GM12892 (cell line): ENCODE data around the gene LUC7L.

Experiments used
- POLR2A ChIP-seq: IDR thresholded peaks from 2 replicates; pipeline ENCODE4 v1.6.1; 2011; ENCODE audit warnings: low read depth, low read length, control low read depth
- TAF1 ChIP-seq: IDR thresholded peaks from 2 replicates; pipeline ENCODE4 v1.6.1; 2011; ENCODE audit warnings: low read depth, mild to moderate bottlenecking, control low read depth, low read length, borderline replicate concordance

GRCh38 chr16:253833-254232 is 24.6 kb upstream of the LUC7L start:
- TF ChIP-seq TAF1 (no peak), POLR2A (no peak)
